NCI-H1048 (cell line): ENCODE results near the gene CENPT.
"Not testable (repeated sequence)": the region's sequence is repeated elsewhere in the genome, so short reads cannot be mapped to it uniquely, and the experiment has no call there.

Experiments
- DNase-seq: peaks from one replicate; lab custom pipeline; 2025; lab: John Stamatoyannopoulos, UW

The CENPT gene

GRCh38 chr16:67874372-67874771, 26.9 kb upstream of the CENPT start:
- no peak for DNase-seq

- DNase-seq = no peak
Observed at GRCh38 chr16:67873435-67874370, 26.2 kb upstream of the CENPT start.

GRCh38 chr16:67872631-67873434, 25.3 kb upstream of the CENPT start, which contains the start of gene EDC4:
TSS of gene EDC4 (plus strand) at chr16:67873052. CDS start at chr16:67873262, 210 bp downstream.
- no peak for DNase-seq

GRCh38 chr16:67872131-67872630, 24.7 kb upstream of the CENPT start:
- DNase-seq = no peak

- no peak for DNase-seq
Observed at GRCh38 chr16:67871256-67871655, 23.8 kb upstream of the CENPT start.

GRCh38 chr16:67869653-67870052, 22.2 kb upstream of the CENPT start:
- no peak for DNase-seq

- DNase-seq = no peak
Observed at GRCh38 chr16:67868290-67868689, 20.8 kb upstream of the CENPT start.

- DNase-seq = no peak
Observed at GRCh38 chr16:67865318-67865717, 17.8 kb upstream of the CENPT start.

- no peak for DNase-seq
Observed at GRCh38 chr16:67864594-67864993, 17.1 kb upstream of the CENPT start.

- not testable (repeated sequence) for DNase-seq
Observed at GRCh38 chr16:67864044-67864443, 16.6 kb upstream of the CENPT start.

- no peak for DNase-seq
Observed at GRCh38 chr16:67862623-67863583, 15.4 kb upstream of the CENPT start.

GRCh38 chr16:67861877-67862276, 14.4 kb upstream of the CENPT start:
- no peak for DNase-seq

GRCh38 chr16:67860589-67861398, 13.3 kb upstream of the CENPT start:
- no peak for DNase-seq

GRCh38 chr16:67858500-67858899, 11.0 kb upstream of the CENPT start:
- no peak for DNase-seq

- DNase-seq = no peak
Observed at GRCh38 chr16:67857547-67858233, 10.2 kb upstream of the CENPT start.

- DNase-seq = no peak
Observed at GRCh38 chr16:67856927-67857546, 9.5 kb upstream of the CENPT start.

- no peak for DNase-seq
Observed at GRCh38 chr16:67855789-67856188, 8.3 kb upstream of the CENPT start.

- DNase-seq = no peak
Observed at GRCh38 chr16:67853670-67854069, 6.2 kb upstream of the CENPT start.

- DNase-seq = no peak
Observed at GRCh38 chr16:67848118-67848517, 625 bp upstream of the CENPT start.
